M059J (cell line): ENCODE data around the gene GAK. TPM values are rescaled to one million over a fixed set of nuclear protein-coding genes. Genes with fewer than 3 reads are reported as not detected.

Source experiments
- DNase-seq: peaks from one replicate; pipeline ENCODE4 v3.0.0-alpha.2; 2012; ENCODE audit warnings: low read depth
- total RNA-seq: library from RNA; depleted of rRNA; stranded (reverse); fragments of >200 nt; shearing (Covaris generic); gene quantifications from 2 replicates; pipeline ENCODE4 v1.2.3, GENCODE V29; 2014

The GAK gene
- total RNA-seq, 1 experiment from 2014 or later, result 67.5 TPM

DNA sequence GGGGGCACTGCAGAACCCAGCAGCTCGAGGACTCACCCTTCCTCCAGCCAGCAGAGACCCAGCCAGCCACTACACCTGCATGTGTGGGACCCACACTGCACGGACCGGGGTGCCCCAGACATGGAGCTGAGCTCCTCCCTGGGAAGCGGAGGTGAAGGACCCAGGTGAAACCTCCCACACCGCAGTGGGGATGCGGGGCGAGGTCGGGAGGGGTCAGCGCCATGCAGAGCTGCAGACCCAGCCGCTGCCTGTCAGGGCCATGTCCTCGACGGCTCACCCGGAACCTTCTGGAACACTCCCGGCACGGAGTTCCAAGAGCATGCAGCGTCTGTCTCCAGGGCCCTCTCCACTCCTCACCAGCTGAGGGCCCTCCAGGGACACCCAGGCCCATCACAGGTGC, 42.6 kb downstream of the GAK start:
- DNase-seq, result no peak

DNA sequence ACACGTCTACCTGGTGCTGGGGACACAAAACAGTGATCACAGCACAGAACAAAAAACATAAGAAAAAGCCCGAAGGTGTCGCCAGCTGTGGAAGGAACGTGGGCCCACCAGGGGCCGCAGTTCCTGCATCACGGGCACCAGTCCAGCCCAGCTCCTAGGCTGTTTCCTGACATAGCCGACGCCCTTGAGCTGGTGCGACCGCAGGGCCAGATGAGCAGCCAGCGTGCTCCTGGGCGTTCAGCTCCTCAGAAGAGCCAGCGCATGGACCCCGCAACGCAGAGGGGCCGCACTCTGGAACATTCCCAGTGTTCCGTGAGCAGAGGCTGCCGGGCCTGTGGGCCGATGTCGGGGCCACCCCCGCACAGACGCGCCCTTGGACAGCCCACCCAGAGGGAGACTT, 44.1 kb downstream of the GAK start:
- no peak for DNase-seq

GRCh38 chr4:887034-887763, 44.9 kb downstream of the GAK start:
- no peak for DNase-seq

GRCh38 chr4:886244-886643, 45.9 kb downstream of the GAK start:
- DNase-seq, result no peak

DNA sequence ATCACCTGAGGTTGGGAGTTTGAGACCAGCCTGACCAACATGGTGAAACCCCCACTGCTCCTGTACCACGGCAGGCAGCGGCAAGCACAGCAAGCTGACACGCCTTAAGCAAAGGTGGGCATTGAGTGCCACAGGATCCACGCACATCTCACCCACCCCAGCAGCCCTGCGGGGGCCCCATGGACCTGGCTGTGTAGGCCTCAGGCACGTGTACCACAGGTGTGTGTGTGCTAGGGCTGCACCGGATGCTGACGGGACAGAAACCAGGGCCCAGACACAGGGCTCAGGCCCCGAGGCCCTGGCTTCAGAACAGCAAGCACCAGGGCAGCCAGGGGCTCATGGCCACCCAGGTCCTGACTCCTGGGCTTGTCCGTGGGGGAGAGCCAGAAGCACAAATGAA, 46.8 kb downstream of the GAK start:
- DNase-seq, result no peak

- DNase-seq, result no peak
Measured at GRCh38 chr4:884896-885295, 47.2 kb downstream of the GAK start.

DNA sequence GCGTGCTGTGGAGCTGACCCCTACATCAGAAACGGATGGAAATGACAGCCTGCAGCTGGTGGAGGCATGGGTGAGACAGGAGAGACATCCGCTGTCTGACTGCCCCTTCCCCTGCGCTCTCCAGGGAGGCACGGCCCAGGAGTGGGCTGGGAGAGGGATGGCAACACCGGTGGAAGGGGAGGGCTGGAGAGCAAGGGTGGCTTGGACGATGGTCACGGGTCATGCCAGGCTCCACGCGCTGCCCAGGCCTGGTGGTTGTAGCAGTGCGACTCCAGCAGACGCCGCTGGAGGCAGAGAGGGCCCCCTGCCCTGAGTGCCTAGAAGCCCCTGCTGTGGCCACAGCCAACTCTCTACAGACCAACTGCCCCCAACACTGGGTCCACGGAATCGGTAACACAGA, 47.9 kb downstream of the GAK start:
- DNase-seq, result no peak

- no peak for DNase-seq
Measured at GRCh38 chr4:883377-884095, 48.6 kb downstream of the GAK start.

DNA sequence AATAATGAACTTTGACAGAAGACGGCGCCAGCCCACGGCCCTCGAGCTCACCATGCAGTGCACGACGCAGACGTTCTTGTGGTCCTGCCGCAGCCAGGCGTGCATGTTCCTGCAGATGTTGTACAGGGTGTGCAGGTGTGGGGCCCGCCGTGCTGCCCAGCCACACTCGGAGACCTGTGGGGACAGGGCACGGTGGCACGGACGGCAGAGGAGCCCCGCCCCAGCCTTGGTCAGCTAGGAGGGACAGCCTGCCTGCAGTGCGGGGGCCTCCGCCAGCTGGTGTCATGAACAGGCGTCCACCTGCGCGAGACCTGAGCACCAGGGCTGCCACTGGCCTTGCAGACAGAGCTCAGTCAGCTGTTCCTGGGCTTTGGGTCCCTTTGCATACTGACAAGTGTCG, 49.5 kb downstream of the GAK start:
- no peak for DNase-seq

- DNase-seq, result no peak
Measured at GRCh38 chr4:881709-882108, 50.4 kb downstream of the GAK start.

- no peak for DNase-seq
Measured at GRCh38 chr4:880684-881405, 51.3 kb downstream of the GAK start.

- DNase-seq, result no peak
Measured at GRCh38 chr4:879729-880077, 52.4 kb downstream of the GAK start.

GRCh38 chr4:878796-879728, 53.1 kb downstream of the GAK start:
- DNase-seq, result no peak

DNA sequence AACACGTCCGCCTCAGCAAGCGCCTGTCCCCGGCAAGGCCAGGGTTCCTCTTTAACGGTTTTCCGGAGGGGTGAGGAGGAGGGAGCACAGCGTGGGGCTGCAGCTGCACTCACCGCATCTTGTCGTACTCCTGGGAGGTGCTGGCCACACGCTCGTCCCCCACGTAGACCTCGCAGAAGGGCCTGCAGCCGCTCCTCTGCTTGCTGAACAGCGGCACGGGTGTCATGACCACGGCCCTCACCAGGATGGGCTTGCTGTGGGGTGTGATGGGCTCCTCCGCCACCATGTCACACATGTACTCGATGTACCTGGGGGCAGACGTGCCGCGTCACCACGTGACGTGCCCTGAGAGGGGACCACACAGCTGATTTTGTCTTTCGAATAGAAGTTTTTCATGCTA, 54.6 kb downstream of the GAK start:
- no peak for DNase-seq

DNA sequence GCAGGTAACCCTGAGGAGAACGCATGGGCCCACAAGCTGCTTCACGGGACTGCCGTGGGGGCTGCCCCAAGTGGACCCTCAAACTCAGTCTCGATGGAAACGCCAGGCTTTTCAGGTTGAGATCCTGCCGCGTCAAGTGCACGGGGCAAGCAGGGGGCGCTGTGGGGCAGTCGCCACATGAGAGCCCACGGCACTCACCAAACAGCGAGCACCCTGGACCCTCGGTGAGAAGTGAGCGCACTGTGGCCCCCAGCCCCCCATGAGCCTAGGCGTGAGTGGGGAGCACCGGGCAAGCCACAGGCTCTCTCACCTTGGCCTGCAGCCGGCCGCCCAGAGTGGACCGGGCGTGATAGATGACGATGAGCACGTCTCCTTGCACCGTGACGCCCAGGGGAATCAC, 55.3 kb downstream of the GAK start:
- DNase-seq, result no peak

GRCh38 chr4:875818-876423, 56.2 kb downstream of the GAK start:
- DNase-seq, result no peak

GRCh38 chr4:874971-875817, 56.9 kb downstream of the GAK start:
- DNase-seq, result no peak

DNA sequence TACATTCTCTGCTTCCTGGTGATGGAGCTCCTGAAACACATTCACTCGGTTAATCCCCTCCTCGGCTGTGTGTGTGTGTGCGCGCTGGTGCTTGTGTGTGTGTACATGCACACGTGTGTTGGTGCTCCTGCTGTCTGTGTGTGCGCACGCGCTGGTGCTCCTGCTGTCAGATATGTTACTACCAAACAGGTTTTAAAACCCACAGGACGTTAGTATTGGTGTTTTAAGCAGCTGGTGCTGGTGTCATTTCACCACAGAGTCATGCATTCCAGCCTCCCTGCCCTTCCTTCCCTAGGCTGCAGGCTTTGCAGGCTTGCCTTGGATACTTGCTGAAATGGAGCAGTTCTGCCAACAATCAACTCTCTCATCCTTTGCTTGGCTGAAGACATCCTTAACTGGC, 58.1 kb downstream of the GAK start:
- no peak for DNase-seq

GRCh38 chr4:872241-872981, 59.7 kb downstream of the GAK start:
- DNase-seq, result no peak

DNA sequence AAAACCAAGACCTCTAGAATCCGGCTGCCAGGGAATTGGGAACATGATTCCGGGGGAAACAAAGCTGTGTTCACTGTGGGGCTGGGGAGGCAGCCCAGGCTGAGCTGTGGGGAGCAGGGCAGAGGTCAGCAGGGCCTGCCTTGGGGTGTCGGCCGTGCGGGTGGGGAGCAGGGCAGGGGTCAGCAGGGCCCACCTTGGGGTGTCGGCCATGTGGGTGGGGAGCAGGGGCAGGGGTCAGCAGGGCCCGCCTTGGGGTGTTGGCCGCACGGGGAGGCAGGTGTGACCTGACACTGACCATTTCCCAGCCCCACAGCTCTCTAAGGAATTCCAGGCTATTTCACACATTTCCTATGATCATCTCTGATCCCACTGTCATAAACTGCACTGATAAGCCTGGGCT, 60.6 kb downstream of the GAK start:
- DNase-seq, result no peak
